CD14-positive monocyte (primary cell): ENCODE data around the gene KCTD14. TPM values are rescaled to one million over a fixed set of nuclear protein-coding genes. Genes with fewer than 3 reads are reported as not detected.
"Not testable (repeated sequence)": the region's sequence is repeated elsewhere in the genome, so short reads cannot be mapped to it uniquely, and the experiment has no call there.

ENCODE experiments used
- DNase-seq, 3 donors: peaks; one replicate each; pipeline ENCODE4 v3.0.0-alpha.2; 2011 to 2022
- H2AFZ ChIP-seq: 2 replicates; pipeline ENCODE4 v1.6.0; 2012; ENCODE audit warnings: mild to moderate bottlenecking, low read depth, low read length, inconsistent platforms; ENCODE audit not compliant: insufficient read depth, poor library complexity, severe bottlenecking
- H3K27ac ChIP-seq, 2 donors: 1 replicate in 1 of 2; 2 replicates in 1 of 2; pipeline ENCODE4 v1.5.1; 2012 to 2013; ENCODE audit warnings: low read length in 2 of 2, control low read depth in 1 of 2, inconsistent platforms in 1 of 2, low read depth in 1 of 2, mild to moderate bottlenecking in 1 of 2
- H3K27me3 ChIP-seq, 2 donors: one replicate each; pipeline versions ENCODE4 v1.6.0 to v1.6.1; 2011 to 2013; ENCODE audit warnings: low read length in 2 of 2; ENCODE audit not compliant: control insufficient read depth in 2 of 2, insufficient read depth in 2 of 2
- H3K36me3 ChIP-seq, 2 donors: replicated peaks in 1 of 2; 1 replicate in 1 of 2; 2 replicates in 1 of 2; pipeline versions ENCODE4 v1.5.1 to v1.6.1; 2012 to 2013; ENCODE audit warnings: low read length in 2 of 2, control low read depth in 1 of 2, inconsistent platforms in 1 of 2, mild to moderate bottlenecking in 1 of 2; ENCODE audit not compliant: insufficient read depth in 2 of 2, control insufficient read depth in 1 of 2
- H3K4me1 ChIP-seq, 2 donors: 1 replicate in 1 of 2; 2 replicates in 1 of 2; pipeline versions ENCODE4 v1.5.1 to v1.6.1; 2012 to 2013; ENCODE audit warnings: low read length in 2 of 2, control low read depth in 1 of 2, inconsistent platforms in 1 of 2, mild to moderate bottlenecking in 1 of 2, moderate library complexity in 1 of 2; ENCODE audit not compliant: insufficient read depth in 2 of 2, control insufficient read depth in 1 of 2
- H3K4me2 ChIP-seq: replicated peaks from 2 replicates; pipeline ENCODE3; 2012; ENCODE audit warnings: low read length, moderate library complexity, mild to moderate bottlenecking; ENCODE audit not compliant: poor library complexity, severe bottlenecking; ENCODE audit errors: extremely low read depth
- H3K4me3 ChIP-seq, 3 experiments: fragments of 200-600 bp in 1 of 3; sonication (generic) in 1 of 3; replicated peaks in 1 of 3; 1 replicate in 2 of 3; 2 replicates in 1 of 3; pipeline ENCODE4 v1.5.1; 2011 to 2013; ENCODE audit warnings: low read length in 3 of 3, mild to moderate bottlenecking in 3 of 3, control low read depth in 2 of 3, low read depth in 2 of 3, inconsistent platforms in 1 of 3, moderate library complexity in 1 of 3
- H3K79me2 ChIP-seq: 2 replicates; pipeline ENCODE4 v1.6.0; 2012; ENCODE audit warnings: mild to moderate bottlenecking, control low read depth, inconsistent platforms, low read length, moderate library complexity; ENCODE audit not compliant: insufficient read depth
- H3K9ac ChIP-seq: 2 replicates; pipeline ENCODE4 v1.6.0; 2017; ENCODE audit warnings: low read length, mild to moderate bottlenecking; ENCODE audit not compliant: insufficient read depth, poor library complexity, severe bottlenecking
- H3K9me3 ChIP-seq, 2 donors: replicated peaks in 1 of 2; 1 replicate in 1 of 2; 2 replicates in 1 of 2; pipeline versions ENCODE4 v1.5.1 to v1.6.1; 2012 to 2013; ENCODE audit warnings: low read length in 2 of 2, control low read depth in 1 of 2; ENCODE audit not compliant: control insufficient read depth in 1 of 2, insufficient read depth in 1 of 2
- H4K20me1 ChIP-seq: 2 replicates; pipeline ENCODE4 v1.6.0; 2012; ENCODE audit warnings: mild to moderate bottlenecking, low read length, control low read depth, moderate library complexity; ENCODE audit not compliant: insufficient read depth
- H3K27ac Mint-ChIP-seq, 7 donors: one replicate each; pipeline ENCODE4 v1.8.0; 2020; ENCODE audit warnings: mild to moderate bottlenecking in 7 of 7, mixed read lengths in 7 of 7, moderate library complexity in 6 of 7, inconsistent platforms in 2 of 7
- H3K27me3 Mint-ChIP-seq, 3 donors: one replicate each; pipeline ENCODE4 v1.8.0; 2021 to 2022; ENCODE audit warnings: low read depth in 3 of 3, mild to moderate bottlenecking in 3 of 3, mixed read lengths in 3 of 3, moderate library complexity in 3 of 3, inconsistent platforms in 1 of 3
- H3K36me3 Mint-ChIP-seq, 2 donors: one replicate each; pipeline ENCODE4 v1.8.0; 2020; ENCODE audit warnings: mixed read lengths in 2 of 2, inconsistent platforms in 1 of 2, mild to moderate bottlenecking in 1 of 2
- H3K4me1 Mint-ChIP-seq: one replicate; pipeline ENCODE4 v1.8.0; 2020; ENCODE audit warnings: mild to moderate bottlenecking, mixed read lengths
- H3K4me3 Mint-ChIP-seq, 2 donors: one replicate each; pipeline ENCODE4 v1.8.0; 2020; ENCODE audit warnings: mild to moderate bottlenecking in 2 of 2, mixed read lengths in 2 of 2, moderate library complexity in 1 of 2
- H3K9me3 Mint-ChIP-seq, 7 donors: one replicate each; pipeline ENCODE4 v1.8.0; 2020 to 2022; ENCODE audit warnings: mixed read lengths in 7 of 7, mild to moderate bottlenecking in 6 of 7, moderate library complexity in 6 of 7, inconsistent platforms in 2 of 7
- WGBS: methylation state at CpG from one replicate; pipeline ENCODE4 v1.1.5; 2013; ENCODE audit warnings: missing lambda C conversion rate; ENCODE audit not compliant: insufficient coverage; 5-methylcytosine and 5-hydroxymethylcytosine counted together
- intact Hi-C, 2 donors: fragments of 100-400 bp; cut with micrococcal nuclease; formaldehyde crosslinking; loops; one replicate each; pipeline versions ENCODE4 v1.15.0 to v1.15.1; 2023
- polyA plus RNA-seq, 3 donors: library from polyadenylated mRNA; depleted of rRNA in 1 of 3; unstranded in 2 of 3; stranded (reverse) in 1 of 3; fragments of 300-500 nt in 2 of 3; fragments of >200 nt in 1 of 3; fragmentation: Illumina TruSeq in 2 of 3; gene quantifications; 1 replicate in 2 of 3; 2 replicates in 1 of 3; pipeline ENCODE4 v1.2.3, GENCODE V29; 2012 to 2021
- TF ChIP-seq, protein P1 (sequence below): fragments of 200-600 bp; IDR thresholded peaks from one replicate; pipeline ENCODE4 v1.8.0; 2022; ENCODE audit warnings: antibody characterized with exemption, mild to moderate bottlenecking

KCTD14 gene
- polyA plus RNA-seq, 3 donors = 0.14 to 0.33 (median 0.23) TPM

DNA sequence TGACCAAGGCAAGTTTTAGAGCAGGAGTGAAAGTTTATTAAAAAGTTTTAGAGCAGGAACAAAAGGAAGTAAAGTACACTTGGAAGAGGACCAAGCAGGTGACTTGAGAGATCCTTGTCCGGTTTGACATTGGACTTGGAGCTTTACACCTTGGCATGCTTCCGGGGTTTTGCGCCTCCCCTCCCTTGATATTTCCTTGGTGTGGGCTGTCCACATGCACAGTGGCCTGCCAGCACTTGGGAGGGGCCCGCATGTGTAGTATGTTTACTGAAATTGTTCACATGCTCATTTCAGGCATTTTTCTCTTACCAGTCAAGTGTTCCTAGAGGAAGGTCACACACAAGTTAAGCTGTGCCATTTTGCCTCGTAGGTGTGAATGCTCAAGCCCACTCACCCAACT, 21.6 kb upstream of the KCTD14 start:
- DNase-seq = no peak
- Histone ChIP-seq H3K9ac (no peak overlapping the region), H4K20me1 (no peaks in the 10 kb centered on the region), H3K4me2 (no peak overlapping the region), H3K4me1 (peaks cover 13 to 15% of the 10 kb centered on the region in 2 donors), H3K9me3 (no peaks in the 10 kb centered on the region), H2AFZ (no peak overlapping the region), H3K27ac (no peak overlapping the region), H3K36me3 (no peaks in the 10 kb centered on the region), H3K79me2 (no peaks in the 10 kb centered on the region), H3K4me3 (no peak overlapping the region), H3K27me3 (no peaks in the 10 kb centered on the region)
- TF ChIP-seq, protein P1, sequence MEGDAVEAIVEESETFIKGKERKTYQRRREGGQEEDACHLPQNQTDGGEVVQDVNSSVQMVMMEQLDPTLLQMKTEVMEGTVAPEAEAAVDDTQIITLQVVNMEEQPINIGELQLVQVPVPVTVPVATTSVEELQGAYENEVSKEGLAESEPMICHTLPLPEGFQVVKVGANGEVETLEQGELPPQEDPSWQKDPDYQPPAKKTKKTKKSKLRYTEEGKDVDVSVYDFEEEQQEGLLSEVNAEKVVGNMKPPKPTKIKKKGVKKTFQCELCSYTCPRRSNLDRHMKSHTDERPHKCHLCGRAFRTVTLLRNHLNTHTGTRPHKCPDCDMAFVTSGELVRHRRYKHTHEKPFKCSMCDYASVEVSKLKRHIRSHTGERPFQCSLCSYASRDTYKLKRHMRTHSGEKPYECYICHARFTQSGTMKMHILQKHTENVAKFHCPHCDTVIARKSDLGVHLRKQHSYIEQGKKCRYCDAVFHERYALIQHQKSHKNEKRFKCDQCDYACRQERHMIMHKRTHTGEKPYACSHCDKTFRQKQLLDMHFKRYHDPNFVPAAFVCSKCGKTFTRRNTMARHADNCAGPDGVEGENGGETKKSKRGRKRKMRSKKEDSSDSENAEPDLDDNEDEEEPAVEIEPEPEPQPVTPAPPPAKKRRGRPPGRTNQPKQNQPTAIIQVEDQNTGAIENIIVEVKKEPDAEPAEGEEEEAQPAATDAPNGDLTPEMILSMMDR = no peak
- H3K4me1 Mint-ChIP-seq = peaks cover 16% of the 10 kb centered on the region
- no peaks in the 10 kb centered on the region for H3K9me3 Mint-ChIP-seq
- no peaks in the 10 kb centered on the region for H3K36me3 Mint-ChIP-seq
- intact Hi-C loops = no loop called here
- no peak overlapping the region for H3K4me3 Mint-ChIP-seq
- WGBS = 91% methylated on average over 4 of the region's 5 CpGs
- H3K27ac Mint-ChIP-seq = no peak overlapping the region
- peaks cover 0 to 3% (median 1%) of the 10 kb centered on the region in 3 donors for H3K27me3 Mint-ChIP-seq

- TF ChIP-seq, protein P1 = no peak
- Histone ChIP-seq H2AFZ (no peak overlapping the region), H3K27ac (no peak overlapping the region), H3K9ac (no peak overlapping the region), H3K4me3 (no peak overlapping the region), H3K4me1 (peaks cover 17 to 20% of the 10 kb centered on the region in 2 donors), H4K20me1 (no peaks in the 10 kb centered on the region), H3K27me3 (no peaks in the 10 kb centered on the region), H3K4me2 (no peak overlapping the region), H3K9me3 (no peaks in the 10 kb centered on the region), H3K36me3 (no peaks in the 10 kb centered on the region), H3K79me2 (no peaks in the 10 kb centered on the region)
- no peaks in the 10 kb centered on the region for H3K36me3 Mint-ChIP-seq
- intact Hi-C loops = no loop called here
- no peak overlapping the region for H3K27ac Mint-ChIP-seq
- no peak for DNase-seq
- WGBS = 99% methylated on average over 12 of the region's 14 CpGs
- H3K9me3 Mint-ChIP-seq = no peaks in the 10 kb centered on the region
- peaks cover 20% of the 10 kb centered on the region for H3K4me1 Mint-ChIP-seq
- H3K4me3 Mint-ChIP-seq = no peak overlapping the region
- H3K27me3 Mint-ChIP-seq = peaks cover 0 to 3% (median 1%) of the 10 kb centered on the region in 3 donors
Measured at GRCh38 chr11:78041843-78042440, 18.9 kb upstream of the KCTD14 start.

DNA sequence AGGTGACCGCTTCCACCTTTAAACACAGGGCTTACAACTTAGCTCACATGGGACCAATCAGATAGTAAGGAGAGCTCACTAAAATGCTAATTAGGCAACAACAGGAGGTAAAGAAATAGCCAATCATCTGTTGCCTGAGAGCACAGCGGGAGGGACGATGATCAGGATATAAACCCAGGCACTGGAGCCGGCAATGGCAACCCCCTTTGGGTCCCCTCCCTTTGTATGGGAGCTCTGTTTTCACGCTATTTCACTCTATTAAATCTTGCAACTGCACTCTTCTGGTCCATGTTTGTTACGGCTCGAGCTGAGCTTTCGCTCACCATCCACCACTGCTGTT, 18.3 kb upstream of the KCTD14 start:
- H3K27me3 Mint-ChIP-seq, H3K27me3 ChIP-seq, H3K9me3 ChIP-seq, H3K27ac ChIP-seq, H3K9me3 Mint-ChIP-seq, H3K4me3 ChIP-seq, DNase-seq, H3K36me3 Mint-ChIP-seq, intact Hi-C loops, H4K20me1 ChIP-seq, H3K4me2 ChIP-seq, H3K36me3 ChIP-seq, H3K27ac Mint-ChIP-seq, H2AFZ ChIP-seq, H3K9ac ChIP-seq, H3K79me2 ChIP-seq, H3K4me3 Mint-ChIP-seq: not testable (repeated sequence)
- peaks cover 15 to 19% of the 10 kb centered on the region in 2 donors for H3K4me1 ChIP-seq
- WGBS = 100% methylated on average over 4 of the region's 8 CpGs
- peaks cover 18% of the 10 kb centered on the region for H3K4me1 Mint-ChIP-seq
